Ishikawa (cell line): Measurements from ENCODE around the gene PSAP.

Experiments used
- CEBPB ChIP-seq: IDR thresholded peaks from 2 replicates; pipeline ENCODE4 v1.6.1; 2012
- CREB1 ChIP-seq: IDR thresholded peaks from 2 replicates; pipeline ENCODE4 v1.6.1; 2012; ENCODE audit warnings: low read depth
- EGR1 ChIP-seq: IDR thresholded peaks from 2 replicates; pipeline ENCODE4 v1.6.1; 2012
- EP300 ChIP-seq: IDR thresholded peaks from 2 replicates; pipeline ENCODE4 v1.6.1; 2012; ENCODE audit warnings: borderline replicate concordance
- TCF12 ChIP-seq: IDR thresholded peaks from 2 replicates; pipeline ENCODE4 v1.6.1; 2012; ENCODE audit warnings: low read depth
- TEAD4 ChIP-seq: IDR thresholded peaks from 2 replicates; pipeline ENCODE4 v1.6.1; 2012
- YY1 ChIP-seq: IDR thresholded peaks from 2 replicates; pipeline ENCODE4 v1.6.1; 2012; ENCODE audit warnings: low read depth
- TF ChIP-seq, protein P1 (sequence below): IDR thresholded peaks from 2 replicates; pipeline ENCODE4 v1.6.1; 2012
- TF ChIP-seq, protein P2 (sequence below): IDR thresholded peaks from 2 replicates; pipeline ENCODE4 v1.6.1; 2012

DNA sequence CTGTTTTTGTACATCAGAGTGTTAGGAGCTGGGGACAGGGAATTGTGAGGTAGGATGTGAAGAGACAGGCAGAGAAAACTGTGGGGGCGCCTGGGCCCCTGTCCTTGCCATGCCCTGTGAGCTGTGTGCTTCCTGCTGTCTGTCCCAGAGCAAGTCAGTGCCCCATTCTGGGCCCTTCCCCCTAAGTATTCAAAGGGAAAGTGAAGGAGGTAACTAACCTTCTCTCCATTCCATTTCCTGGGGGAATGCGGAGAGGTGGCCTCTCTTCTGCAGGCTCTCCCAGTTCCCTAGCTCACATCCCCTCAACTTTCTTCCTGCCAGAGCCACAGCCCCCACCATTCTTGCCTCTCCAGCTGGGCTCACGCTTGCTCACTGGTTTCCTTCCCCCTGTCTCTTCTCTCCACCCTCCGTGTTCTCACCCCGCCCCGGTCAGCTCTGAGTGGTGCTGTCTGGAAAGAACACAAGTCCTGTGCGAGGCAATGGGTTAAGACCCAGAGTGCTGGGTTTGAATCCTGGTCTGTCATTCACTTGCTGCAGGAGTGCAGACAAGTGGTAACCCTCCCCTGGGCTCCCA is 68.0 kb downstream of the PSAP start:
- TF ChIP-seq TEAD4 (no peak), EP300 (no peak), CEBPB (no peak), CREB1 (no peak), EGR1 (no peak), YY1 (no peak), TCF12 (no peak)
- TF ChIP-seq, protein P1, sequence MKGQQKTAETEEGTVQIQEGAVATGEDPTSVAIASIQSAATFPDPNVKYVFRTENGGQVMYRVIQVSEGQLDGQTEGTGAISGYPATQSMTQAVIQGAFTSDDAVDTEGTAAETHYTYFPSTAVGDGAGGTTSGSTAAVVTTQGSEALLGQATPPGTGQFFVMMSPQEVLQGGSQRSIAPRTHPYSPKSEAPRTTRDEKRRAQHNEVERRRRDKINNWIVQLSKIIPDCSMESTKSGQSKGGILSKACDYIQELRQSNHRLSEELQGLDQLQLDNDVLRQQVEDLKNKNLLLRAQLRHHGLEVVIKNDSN = no peak
- TF ChIP-seq, protein P2, sequence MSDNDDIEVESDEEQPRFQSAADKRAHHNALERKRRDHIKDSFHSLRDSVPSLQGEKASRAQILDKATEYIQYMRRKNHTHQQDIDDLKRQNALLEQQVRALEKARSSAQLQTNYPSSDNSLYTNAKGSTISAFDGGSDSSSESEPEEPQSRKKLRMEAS = no peak
